T-helper 9 cell (primary cell): Measurements from ENCODE around the gene NPHP4.
"Not testable (repeated sequence)": the region's sequence is repeated elsewhere in the genome, so short reads cannot be mapped to it uniquely, and the experiment has no call there.

Source experiments
- DNase-seq: peaks from one replicate; pipeline ENCODE4 v3.0.0-alpha.2; 2020

The NPHP4 gene

DNA sequence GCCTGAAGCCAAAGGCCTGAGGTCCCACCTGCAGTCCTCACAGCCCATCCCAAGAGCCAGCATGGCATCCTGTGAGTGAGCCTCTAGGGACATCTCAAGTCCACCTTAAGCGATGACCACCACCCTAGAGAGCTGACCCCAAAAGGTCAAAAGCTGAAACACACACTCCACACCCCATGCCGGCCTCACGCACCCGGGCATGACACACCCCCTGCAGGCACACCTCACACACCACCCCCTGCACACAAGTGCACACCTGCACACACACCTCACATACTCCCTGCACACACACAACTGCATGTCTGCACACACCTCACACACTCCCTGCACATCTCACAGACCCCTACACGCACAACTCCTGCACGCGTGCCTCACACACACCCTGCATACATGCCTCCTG, 118.7 kb downstream of the NPHP4 start:
- no peak for DNase-seq

DNA sequence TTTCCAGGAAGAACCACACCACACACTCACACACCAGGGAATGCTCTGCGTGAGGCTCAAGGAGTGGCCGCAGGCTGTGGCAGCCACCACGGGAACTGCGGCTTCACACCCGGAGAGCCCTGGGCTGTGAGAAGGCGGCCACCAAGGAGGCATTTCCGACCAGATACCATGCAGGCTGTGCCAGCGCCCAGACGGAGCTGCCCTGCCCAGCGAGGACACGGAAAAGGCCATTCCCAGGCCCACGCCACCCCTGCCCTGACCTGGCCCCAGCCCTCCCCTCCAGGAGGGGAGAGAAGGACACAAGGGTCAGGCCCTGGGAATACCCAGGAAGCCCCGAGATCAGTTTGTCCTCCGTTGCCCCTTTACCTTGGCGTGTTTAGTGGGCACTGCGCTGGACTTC, 119.3 kb downstream of the NPHP4 start:
- no peak for DNase-seq

DNA sequence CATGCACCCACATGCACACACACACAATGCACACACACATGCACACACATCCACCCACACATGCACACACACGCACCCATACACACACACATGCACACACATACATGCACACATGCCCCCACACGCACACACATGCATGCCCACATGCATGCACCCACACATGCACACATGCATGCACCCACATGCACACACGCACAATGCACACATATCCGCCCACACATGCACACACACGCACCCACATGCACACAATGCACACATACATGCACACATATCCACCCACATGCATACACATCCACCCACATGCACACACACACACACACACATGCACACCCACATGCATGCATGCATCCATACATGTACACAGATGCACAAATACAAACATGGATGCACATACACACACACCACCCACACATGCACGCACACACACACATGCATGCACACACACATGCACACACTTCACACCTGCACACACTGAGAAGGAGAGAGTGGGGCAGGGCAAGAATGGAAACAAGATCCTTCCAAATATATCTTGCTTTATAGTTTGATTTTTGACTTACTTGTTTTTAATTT, 123.2 kb downstream of the NPHP4 start:
- no peak for DNase-seq

DNA sequence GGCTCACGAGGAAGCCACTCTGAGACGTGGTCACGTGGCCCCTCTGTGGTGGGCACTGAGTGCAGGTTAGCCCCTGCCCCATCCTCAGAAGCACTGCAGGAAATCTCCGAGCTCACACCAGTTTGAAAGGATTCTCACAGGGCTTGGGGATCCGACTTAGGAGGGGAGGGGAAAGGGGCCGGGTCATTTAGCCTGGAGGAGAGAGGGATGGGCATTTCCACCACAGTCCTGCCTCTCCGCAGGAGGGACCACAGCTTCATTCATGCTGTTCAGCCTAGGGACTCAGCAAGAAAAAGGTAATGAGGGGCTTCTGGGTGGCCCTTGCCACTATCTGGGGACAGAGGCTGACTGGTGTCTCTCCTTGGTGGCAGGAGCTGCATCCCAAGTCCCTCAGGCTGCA, 126.5 kb downstream of the NPHP4 start:
- no peak for DNase-seq

DNA sequence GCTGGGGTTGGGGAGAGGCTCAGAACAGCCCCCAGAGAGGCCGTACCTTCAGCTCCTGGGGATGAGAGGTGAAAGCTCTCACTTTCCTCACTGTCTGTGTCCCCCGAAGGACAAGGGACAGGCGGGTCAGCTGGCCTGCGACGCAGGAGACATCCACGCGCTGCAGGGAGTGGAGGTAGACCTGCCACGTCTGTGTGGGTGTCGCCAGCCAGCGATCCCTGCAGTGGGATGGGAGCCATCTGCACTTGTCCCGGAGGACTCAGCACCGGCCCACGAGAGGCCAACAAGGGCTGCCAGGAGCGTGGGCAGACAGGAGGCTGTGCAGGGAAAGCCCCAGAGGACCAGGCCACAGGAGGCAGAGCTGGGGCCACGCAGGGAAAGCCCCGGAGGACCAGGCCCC, 127.2 kb downstream of the NPHP4 start:
- DNase-seq: no peak

DNA sequence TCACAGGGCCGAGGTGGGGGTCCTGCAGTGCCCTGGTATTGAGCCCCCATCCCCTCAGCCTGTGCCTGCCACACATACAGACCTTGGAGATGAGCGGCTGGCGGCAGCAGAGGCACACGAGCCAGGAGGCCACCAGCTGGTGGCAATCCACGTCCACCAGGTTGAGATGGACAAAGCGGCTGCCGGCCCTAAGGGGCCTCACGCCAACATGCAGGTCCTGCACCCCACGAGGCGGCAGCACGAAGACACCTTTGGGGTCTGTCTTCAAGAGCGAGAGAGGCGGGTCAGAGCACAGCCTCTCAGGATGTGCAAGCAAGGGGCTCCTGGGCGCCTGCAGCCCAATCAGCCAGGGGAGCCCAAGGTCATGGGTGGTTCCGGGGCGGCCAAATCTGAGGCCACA, 128.0 kb downstream of the NPHP4 start:
- DNase-seq: no peak

DNA sequence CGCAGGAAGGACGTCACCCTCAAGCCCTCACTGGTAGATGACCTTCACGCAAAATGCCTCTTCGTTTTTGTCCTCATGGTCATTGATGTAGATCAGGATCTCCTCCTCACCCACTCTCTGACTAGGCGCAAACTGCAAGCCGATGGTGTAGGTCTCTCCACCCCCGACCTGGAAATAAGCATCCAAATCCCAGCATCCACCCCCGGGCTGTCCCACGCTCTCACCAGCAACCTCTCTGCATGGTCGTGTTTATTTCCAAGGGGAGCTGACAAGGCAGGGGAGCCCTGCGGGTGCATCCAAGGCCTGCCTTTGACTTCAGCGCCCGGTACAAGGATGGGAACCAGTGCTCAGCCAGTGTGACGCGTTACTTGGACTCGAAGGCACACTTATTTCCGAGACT, 129.0 kb downstream of the NPHP4 start:
- DNase-seq: no peak

DNA sequence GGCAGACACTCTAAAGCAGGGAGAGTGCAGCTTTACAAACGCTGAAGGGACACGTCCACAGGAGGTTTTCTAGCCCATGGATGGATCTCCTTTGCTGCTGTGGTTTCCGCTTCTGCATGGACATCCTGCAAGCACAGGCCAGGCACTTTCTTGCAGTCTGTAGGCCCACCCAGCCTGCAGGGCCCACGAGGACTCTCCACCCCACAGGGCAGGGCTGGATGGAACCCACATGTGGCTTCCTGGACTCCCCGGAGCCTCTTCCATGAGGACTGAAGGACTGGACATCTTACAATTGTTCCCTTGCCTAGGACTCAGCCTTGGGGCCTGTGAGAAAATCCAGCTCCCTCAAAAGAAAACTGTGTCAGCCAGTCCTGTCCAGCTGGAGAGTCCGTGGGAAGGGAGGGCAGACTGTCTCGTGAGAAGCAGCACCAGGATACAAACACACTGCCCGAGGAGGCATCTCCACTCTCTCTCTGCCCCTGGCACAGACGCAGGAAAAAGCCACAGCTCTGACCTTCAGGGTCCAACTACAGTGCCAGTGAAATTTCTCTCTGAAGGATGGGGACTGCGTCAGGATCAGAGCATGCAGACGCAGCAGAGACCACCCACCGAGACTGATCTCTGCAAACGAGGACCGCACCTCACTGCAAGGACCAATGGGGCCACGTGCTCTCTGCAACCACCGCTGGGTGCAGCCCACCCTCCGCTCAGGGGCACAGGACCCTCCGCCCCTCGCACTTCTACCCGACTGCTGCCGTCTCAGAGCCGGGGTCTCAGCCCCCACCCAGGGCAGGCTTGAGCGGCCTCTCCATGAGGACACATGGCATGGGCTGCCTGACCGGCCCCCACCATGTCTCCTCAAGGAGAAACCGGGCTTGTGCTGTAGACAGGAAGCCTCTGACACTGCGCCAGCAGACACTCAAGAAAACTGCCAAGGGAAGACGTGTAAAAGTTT, 130.1 kb downstream of the NPHP4 start:
- no peak for DNase-seq

DNA sequence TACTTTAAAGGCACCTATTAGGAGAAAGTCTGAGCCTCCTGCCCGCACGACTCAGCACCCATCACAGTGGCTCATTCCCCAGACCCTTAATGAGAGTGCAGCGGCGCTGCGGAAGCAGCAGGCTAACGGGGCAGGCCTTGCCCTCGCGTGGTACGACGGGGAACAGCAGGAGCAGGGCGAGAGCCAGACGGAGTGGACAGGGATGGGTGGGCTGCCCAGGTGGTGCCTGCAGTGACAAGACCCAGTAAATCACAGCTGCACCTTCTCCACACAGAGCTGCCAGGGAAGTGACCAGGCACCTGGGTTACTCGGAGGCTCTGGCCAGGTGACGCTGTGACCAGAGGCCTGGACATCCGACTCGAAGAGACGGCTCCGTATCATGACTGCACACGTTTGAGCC, 131.9 kb downstream of the NPHP4 start:
- no peak for DNase-seq

DNA sequence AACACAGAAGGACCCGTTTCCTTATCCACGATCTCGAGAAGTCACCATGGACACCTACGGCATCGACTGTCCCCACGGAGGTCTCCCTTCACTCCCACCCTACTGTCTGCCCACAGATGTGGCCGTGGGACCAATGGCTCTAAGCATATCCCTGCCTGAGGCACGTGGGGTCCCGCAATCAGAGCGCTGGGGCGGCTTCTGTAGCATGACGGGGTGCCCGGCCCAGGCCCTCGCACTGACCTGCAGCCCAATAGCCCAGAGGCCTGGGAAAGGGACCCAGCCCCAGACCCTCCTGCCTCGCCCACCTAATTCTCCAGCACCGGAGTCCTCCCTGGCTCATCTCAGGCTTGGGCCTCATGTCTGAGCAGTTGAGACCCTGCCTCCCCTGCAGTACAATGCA, 132.5 kb downstream of the NPHP4 start:
- no peak for DNase-seq

DNA sequence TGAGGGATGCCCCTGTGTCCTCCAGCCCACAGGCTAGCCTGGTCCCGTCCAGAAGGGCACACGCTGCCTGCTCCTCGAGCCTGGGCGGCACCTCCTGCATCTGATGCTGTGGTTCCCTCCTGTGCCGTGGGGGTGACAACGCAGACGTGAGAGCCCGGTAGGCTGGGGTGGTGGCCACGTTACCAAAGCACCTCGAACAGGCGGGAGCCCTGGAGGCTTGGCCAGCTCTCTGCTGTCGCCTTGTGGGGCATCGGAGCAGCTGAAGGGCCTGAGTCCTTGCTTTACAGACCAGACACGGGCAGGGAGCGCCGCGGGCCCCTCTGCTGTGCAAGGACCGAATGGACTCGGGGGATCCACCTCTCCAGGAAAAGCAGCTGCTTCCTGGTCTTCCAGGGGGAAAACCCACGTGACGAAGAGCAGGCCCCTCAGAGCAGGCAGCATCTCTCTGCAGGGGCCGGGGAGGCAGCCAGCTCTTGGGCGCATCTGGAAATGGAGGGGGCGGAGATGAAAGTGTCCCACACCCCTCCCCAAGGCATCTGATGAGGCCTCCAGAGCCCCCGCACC, 133.3 kb downstream of the NPHP4 start:
- no peak for DNase-seq

DNA sequence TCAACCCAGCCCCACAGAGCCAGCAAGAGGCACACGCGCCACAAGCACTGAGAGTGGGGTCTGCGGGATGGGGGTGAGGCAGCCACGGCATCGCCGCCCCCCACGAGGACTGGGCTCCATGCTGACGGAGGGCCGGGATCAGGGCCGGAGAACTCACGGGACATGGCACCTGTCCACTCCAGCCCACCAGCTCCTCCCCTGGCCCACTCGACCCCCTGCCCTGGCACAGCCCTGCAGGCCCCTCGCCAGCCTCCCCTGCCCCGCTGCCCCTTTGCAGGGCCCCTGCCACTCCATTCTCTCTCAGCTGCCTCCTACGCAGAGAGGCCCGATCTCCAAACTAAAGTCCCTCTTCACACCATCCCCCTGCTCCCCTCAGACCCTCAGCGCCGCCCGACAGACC, 134.0 kb downstream of the NPHP4 start:
- DNase-seq: no peak

DNA sequence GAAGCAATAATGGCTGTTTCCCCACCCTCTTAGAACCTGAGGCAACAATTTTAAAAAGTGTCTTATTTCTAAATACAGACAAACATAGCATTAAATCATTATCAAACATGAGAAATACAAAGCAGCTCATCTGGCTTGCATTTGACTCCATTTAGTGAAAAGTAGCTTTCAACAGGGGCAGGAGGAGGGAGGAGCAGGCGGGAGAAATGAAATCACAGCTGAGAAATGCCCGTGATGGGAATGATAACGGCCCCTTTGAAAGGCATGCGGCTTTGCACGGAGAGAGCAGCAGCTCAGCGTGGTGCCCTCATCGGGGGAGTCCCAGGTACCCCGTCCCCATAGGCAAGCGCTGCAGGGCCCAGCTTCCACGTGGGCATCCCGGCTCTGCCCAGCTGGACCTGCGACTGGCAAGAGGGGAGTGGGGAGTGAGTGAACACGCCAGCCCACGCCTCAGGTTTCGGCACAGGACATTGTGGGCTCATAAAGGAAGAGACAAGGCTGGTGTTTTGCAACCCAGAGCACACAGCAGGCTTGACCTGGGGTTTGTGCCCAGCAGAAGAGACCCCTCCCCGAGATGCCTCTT, 134.6 kb downstream of the NPHP4 start:
- DNase-seq: no peak

DNA sequence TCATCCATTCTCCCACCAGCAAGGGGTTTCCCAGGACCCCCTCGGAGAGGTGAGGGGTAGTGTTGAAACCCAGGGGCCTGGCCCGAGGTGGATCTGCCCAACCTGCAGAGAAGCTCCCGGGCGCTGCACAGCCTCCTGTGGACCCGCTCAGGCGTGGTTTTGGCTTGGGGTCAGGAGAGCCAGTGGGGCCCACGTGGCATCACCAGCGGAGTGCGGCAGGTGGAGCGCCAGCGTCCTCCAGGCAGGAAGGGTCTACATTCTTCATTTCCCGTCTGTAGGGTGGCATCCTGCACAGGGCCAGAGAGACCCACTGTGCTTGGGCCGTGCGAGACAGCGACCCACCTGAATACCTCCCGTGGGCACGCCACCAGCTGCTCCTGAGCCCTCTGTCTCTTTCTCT, 135.2 kb downstream of the NPHP4 start:
- no peak for DNase-seq

DNA sequence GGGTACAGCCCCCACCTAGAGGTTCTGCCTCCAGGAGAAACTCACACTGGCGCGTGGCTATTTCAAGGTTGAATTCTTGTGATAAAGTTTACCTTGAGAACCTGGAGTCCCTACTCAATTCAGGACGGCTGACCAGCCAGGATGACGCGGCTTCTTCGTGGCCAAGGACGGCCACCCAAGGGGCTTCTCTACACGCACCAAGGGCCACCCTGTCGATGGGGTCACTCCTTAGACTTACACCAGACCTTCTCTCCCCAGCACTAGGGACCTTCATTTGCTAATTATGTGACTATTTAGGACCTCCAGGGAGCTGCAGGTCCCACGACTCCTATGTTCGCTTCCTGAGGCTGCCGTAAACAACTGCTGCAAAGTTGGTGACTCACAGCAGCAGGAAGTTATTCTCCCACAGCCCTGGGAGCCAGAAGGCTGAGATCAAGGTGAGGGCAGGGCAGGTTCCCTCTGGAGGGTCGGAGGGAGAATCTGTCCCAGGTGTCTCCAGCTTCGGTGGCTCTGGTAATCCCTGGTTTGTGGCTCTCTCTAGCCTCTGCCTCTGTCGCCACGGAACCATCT, 135.9 kb downstream of the NPHP4 start:
- no peak for DNase-seq

DNA sequence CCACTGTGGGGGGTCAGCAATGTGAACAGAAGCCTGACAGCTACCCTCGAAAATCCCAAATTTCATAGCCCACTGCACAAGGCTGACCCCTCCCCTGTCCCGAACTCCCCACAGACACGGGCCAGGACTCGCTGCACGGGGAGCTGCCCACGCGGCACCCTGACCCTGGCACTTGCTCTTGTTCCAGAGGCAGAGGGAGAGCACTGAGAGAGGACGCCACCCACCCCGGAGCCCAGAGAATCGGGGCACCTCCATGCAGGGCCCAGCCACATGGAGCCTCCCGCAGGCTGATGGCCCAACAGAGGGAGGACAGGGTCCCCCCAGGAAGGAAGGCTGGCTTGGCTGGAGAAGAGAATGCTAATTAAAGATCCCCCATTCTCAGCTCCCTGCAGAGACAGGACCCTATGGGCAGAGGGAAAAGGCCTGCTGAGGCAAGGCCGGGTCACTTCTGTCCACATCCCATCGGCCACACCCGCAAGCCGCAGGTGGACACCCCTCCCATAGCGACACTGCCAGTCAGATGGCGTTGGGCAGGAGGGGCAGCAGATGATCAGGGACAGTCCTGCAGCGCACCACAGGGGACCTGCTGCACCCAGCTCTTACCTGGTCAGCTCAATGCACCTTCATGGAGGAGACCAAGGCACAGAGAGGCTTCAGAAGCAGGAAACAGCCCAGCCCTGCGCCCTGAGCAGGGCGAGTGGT, 136.9 kb downstream of the NPHP4 start:
- no peak for DNase-seq

DNA sequence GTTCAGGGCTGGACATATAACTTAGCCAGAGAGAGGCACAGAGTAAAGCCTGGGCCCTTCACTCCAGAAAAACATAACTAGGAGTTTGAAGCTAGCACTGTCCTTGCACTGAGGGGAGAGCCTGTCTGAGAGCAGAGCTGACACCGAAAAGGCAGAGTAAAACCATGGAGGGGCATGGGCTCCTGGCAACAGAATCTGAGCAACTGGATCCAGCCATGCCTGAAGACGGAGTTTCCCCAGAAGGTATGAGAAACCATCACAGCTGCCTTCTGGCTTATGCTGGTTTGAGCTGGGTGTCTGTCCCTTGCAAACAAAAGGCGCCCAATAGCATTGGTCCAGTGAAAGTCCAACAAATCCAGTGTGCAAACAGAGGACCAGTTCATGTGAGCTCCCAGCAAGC, 137.5 kb downstream of the NPHP4 start:
- DNase-seq: no peak

DNA sequence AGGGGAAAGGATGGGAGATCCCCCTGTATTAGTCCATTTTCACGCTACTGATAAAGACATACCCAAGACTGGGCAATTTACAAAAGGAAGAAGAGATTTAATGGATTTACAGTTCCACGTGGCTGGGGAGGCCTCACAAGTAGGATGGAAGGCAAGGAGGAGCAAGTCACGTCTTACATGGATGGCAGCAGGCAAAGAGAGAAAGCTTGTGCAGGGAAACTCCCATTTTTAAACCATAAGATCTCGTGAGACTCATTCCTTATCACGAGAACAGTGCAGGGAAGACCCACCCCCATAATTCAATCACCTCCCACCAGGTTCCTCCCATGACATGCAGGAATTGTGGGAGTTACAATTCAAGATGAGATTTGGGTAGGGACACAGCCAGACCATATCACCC, 138.4 kb downstream of the NPHP4 start:
- DNase-seq: not testable (repeated sequence)

DNA sequence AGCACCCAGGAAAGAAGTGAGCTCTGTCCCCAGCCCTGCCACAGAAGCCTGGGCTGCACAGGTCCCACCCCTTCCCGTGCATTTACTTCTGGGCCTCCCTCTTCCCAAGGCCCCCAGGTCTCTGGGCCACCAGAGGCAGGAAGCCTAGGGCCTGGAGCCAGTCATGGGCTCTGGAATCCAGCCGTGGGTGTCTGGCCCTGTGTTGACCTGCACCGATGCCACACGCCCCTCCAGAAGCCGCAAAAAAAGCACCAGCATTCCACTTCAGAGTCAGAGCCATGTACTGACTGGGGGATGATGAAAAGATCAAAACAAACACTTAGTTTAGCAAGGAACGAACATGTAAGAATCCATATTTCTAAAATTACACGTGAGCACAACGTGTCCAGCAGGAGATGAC, 141.7 kb downstream of the NPHP4 start:
- no peak for DNase-seq

DNA sequence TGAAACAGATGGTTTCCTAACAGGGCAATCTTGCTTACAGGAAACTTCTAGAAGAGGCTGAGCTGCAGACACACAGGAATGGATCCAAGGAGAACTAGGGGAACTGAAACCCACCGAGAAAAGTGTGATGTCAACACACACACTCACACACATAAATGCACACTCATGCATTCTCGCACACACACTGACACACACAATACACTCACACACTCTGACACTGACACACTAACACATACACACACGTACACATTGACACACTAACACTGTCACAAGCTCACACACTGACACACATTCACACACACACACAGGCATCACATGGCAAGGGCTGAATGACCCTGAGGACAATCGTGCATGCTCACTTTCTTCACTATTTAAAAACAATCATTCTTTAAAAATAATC, 142.7 kb downstream of the NPHP4 start:
- DNase-seq: no peak

DNA sequence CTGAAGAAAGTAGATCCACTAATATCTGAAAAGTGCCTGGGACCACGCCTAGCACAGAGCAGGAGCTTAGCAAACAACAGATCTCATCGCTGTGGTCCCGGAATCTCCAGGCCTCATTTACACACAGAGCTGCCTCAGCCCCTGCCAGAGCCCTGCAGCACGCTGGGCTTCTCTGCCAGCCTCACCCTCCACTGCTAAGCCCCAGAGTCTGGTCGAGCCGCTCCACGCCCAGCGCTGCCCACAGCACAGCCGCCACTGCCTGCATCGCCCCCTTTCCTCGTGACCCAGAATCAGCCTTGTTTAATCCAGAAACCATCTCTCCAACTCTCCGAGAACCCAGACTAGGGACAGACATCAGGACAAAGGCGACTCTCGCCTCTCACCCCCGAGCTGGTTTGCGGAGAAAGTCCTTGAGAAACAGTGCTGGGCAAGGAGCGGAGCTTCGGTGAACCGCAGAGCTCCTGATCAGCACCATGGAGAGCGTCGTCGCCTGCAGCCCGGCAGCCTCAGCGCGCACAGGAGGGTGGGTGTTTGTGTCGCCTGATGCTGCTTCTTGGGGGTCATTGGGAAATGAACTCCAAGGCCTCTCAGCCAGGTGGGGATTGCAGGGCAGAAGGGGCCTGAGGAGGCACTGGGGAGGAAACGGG, 145.1 kb downstream of the NPHP4 start:
- DNase-seq: no peak

DNA sequence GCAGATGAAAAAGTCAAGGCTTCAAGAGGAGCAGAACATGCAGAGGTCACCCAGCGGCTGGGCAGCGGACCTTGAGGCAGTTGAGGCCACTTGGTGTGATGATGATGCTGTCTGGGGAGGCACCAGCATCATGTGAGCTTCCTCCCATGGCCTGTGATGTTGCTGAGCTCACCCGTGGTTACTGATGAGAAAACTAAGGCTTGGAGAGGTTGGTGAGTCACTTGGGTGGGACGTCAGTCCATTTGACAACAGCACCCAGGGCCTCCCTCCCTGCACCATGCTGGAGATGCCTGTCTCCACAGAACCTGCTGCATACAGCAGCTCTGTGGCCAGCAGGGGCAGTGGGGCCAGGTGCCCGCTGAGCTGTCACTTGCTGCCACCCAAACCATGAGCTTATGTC, 146.8 kb downstream of the NPHP4 start:
- no peak for DNase-seq
